HCT116 (cell line): ENCODE measurements around the gene MAGEA9. TPM values are rescaled to one million over a fixed set of nuclear protein-coding genes. Genes with fewer than 3 reads are reported as not detected.

Experiments
- total RNA-seq: library from RNA; stranded (reverse); gene quantifications from one replicate; pipeline ENCODE4 v1.2.1, GENCODE V29; 2021; ENCODE audit not compliant: unreplicated experiment

Gene MAGEA9
- total RNA-seq, 1 experiment from 2014 or later: not detected

Other genes starting within 250 kb of the MAGEA9 start
- gene EOLA1, start 240.9 kb upstream of the MAGEA9 start, total RNA-seq: 9.0 TPM
- gene HSFX3, start 232.0 kb upstream of the MAGEA9 start, total RNA-seq: 0.96 TPM
- gene MAGEA9B, start 194.5 kb upstream of the MAGEA9 start, total RNA-seq: 0.47 TPM
- not detected for gene HSFX2, start 186.6 kb upstream of the MAGEA9 start, total RNA-seq
- 15.2 TPM for gene TMEM185A, start 150.1 kb upstream of the MAGEA9 start, total RNA-seq
- not detected for gene MAGEA11, start 69.9 kb upstream of the MAGEA9 start, total RNA-seq
- 0.44 TPM for gene HSFX1, start 7.9 kb upstream of the MAGEA9 start, total RNA-seq
- gene MAGEA8, start 99.3 kb downstream of the MAGEA9 start, total RNA-seq: not detected
- gene HSFX4, start 147.6 kb downstream of the MAGEA9 start, total RNA-seq: not detected
- gene EOLA2, start 156.6 kb downstream of the MAGEA9 start, total RNA-seq: 26.4 TPM